Colonic mucosa (tissue), 4 donors: ENCODE results near the gene DNM2. TPM values are rescaled to one million over a fixed set of nuclear protein-coding genes. Genes with fewer than 3 reads are reported as not detected.

Source experiments
- DNase-seq: peaks from one replicate; pipeline ENCODE4 v3.0.0-alpha.2; 2020
- H3K27ac ChIP-seq: fragments of 200-600 bp; one replicate; pipeline ENCODE4 v1.8.0; 2021
- H3K27me3 ChIP-seq: fragments of 200-600 bp; one replicate; pipeline ENCODE4 v1.8.0; 2021
- H3K36me3 ChIP-seq: fragments of 200-600 bp; one replicate; pipeline ENCODE4 v1.8.0; 2021
- H3K4me1 ChIP-seq: fragments of 200-600 bp; one replicate; pipeline ENCODE4 v1.8.0; 2021; ENCODE audit warnings: mild to moderate bottlenecking
- H3K4me3 ChIP-seq: fragments of 200-600 bp; one replicate; pipeline ENCODE4 v1.8.0; 2021
- H3K9ac ChIP-seq, 2 donors: one replicate each; pipeline ENCODE4 v1.7.0; 2013; ENCODE audit warnings: control low read depth in 2 of 2, low read depth in 2 of 2, low read length in 2 of 2
- H3K9me3 ChIP-seq: fragments of 200-600 bp; one replicate; pipeline ENCODE4 v1.8.0; 2021
- CTCF ChIP-seq: fragments of 200-600 bp; IDR thresholded peaks from one replicate; pipeline ENCODE4 v1.8.0; 2022; ENCODE audit warnings: antibody characterized with exemption, mild to moderate bottlenecking
- intact Hi-C: fragments of 100-400 bp; cut with DNase I; formaldehyde crosslinking; loops from one replicate; pipeline ENCODE4 v1.14.1; 2022
- total RNA-seq, 2 donors: library from RNA; stranded (reverse); fragmentation: NEBNext Ultra II Directional in 1 of 2; extraction: Animal tissue kit (Norgen Biotek cat#: 25700) in 1 of 2; gene quantifications; one replicate each; pipeline ENCODE4 v1.2.1, GENCODE V29; 2021
- donor health status: healthy.
- donor health status: DM: no; HTN: no; CAD: no.
- donor health status: DM: no; HTN: no; CAD: no.

DNM2 gene
- total RNA-seq, 2 donors from 2014 or later = 450 to 461 TPM

GRCh38 chr19:10797541-10798256, 79.8 kb downstream of the DNM2 start:
- DNase-seq = no peak
- Histone ChIP-seq H3K4me1 (no peaks in the 10 kb centered on the region), H3K36me3 (peaks cover 42% of the 10 kb centered on the region), H3K4me3 (no peak overlapping the region), H3K9me3 (no peaks in the 10 kb centered on the region), H3K27me3 (no peaks in the 10 kb centered on the region), H3K9ac (no peak overlapping the region), H3K27ac (no peak overlapping the region)
- no peak for TF ChIP-seq CTCF
- intact Hi-C loops = no loop called here

- no peak for DNase-seq
- no peak overlapping the region for H3K27ac ChIP-seq
- TF ChIP-seq CTCF = no peak
- intact Hi-C loops = no loop called here
- H3K27me3 ChIP-seq = no peaks in the 10 kb centered on the region
- no peaks in the 10 kb centered on the region for H3K9me3 ChIP-seq
- H3K36me3 ChIP-seq = peaks cover 47% of the 10 kb centered on the region
- H3K9ac ChIP-seq = no peak overlapping the region
- no peaks in the 10 kb centered on the region for H3K4me1 ChIP-seq
- no peak overlapping the region for H3K4me3 ChIP-seq
Observed at GRCh38 chr19:10800488-10800887, 82.6 kb downstream of the DNM2 start.

GRCh38 chr19:10802479-10802878, 84.6 kb downstream of the DNM2 start:
- H3K9me3 ChIP-seq = no peaks in the 10 kb centered on the region
- intact Hi-C loops = no loop called here

GRCh38 chr19:10803252-10803651, 85.4 kb downstream of the DNM2 start:
- intact Hi-C loops = no loop called here
- DNase-seq = no peak
- no peak for TF ChIP-seq CTCF
- no peaks in the 10 kb centered on the region for H3K4me1 ChIP-seq
- no peak overlapping the region for H3K4me3 ChIP-seq
- H3K36me3 ChIP-seq = peaks cover 35% of the 10 kb centered on the region
- H3K9ac ChIP-seq = no peak overlapping the region
- H3K27me3 ChIP-seq = no peaks in the 10 kb centered on the region
- H3K27ac ChIP-seq = no peak overlapping the region
- H3K9me3 ChIP-seq = no peaks in the 10 kb centered on the region

More at GRCh38 chr19:10802479-10802878, 84.6 kb downstream of the DNM2 start:
- DNase-seq = no peak
- Histone ChIP-seq H3K4me1 (no peaks in the 10 kb centered on the region), H3K36me3 (peaks cover 39% of the 10 kb centered on the region), H3K9ac (no peak overlapping the region), H3K27me3 (no peaks in the 10 kb centered on the region), H3K27ac (no peak overlapping the region), H3K4me3 (no peak overlapping the region)
- no peak for TF ChIP-seq CTCF

- TF ChIP-seq CTCF = no peak
- H3K36me3 ChIP-seq = peaks cover 36% of the 10 kb centered on the region
- H3K27ac ChIP-seq = no peak overlapping the region
- H3K9me3 ChIP-seq = no peaks in the 10 kb centered on the region
- no peak overlapping the region for H3K4me3 ChIP-seq
- intact Hi-C loops = no loop called here
- H3K4me1 ChIP-seq = no peaks in the 10 kb centered on the region
- no peaks in the 10 kb centered on the region for H3K27me3 ChIP-seq
- H3K9ac ChIP-seq = no peak overlapping the region
- no peak for DNase-seq
Observed at GRCh38 chr19:10805065-10805757, 87.3 kb downstream of the DNM2 start.
